Measurements from ENCODE around the gene NR1D2.
"Not testable (repeated sequence)": the region's sequence is repeated elsewhere in the genome, so short reads cannot be mapped to it uniquely, and the experiment has no call there.

Gene NR1D2

DNA sequence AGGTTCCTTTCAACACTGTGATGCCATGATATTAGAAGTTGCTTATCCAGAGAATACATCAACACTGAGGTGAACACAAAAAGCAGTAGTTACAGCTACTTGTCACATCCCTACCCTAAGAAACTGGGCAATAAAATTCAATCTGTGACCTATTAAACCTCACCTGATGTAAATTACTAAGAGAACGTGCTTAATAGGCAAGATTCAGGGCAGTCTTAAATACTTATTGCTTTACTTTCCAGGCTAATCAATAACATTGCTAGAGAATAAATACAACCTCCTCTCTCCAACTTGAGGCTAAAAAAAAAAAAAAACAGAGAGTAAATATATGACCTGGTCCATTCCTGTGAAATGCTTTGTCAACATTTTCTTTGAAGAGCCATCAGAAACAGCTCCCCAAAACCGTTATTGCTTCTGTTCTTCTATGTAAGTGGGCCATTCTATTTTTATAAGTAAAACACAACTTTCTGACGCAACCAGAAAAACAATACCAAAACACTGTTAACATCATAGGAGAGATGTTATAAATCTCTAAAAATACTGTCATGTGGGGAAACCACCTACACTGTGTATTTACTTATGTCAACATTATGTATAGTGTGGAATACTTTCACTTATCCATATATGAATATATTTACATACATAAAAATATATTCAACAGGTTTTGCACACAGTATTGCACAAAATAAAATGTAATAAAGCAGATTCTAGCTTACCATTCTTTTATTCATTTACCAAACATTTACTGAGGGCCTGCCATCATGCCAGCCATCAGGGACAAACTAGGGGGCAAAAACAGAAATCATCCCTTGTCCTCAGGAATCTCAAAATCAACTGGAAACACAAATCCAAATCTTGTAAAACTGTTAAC lies 31.0 kb upstream of the NR1D2 start:
- peak overlapping the region; percentile 7; the same call in 1 of the 2 replicates for H3K4me3 ChIP-seq (ENCODE audit: low read depth, low read length)
- DNase-seq (ENCODE audit: low read depth), result peak; percentile 37
- TF ChIP-seq, protein P1, sequence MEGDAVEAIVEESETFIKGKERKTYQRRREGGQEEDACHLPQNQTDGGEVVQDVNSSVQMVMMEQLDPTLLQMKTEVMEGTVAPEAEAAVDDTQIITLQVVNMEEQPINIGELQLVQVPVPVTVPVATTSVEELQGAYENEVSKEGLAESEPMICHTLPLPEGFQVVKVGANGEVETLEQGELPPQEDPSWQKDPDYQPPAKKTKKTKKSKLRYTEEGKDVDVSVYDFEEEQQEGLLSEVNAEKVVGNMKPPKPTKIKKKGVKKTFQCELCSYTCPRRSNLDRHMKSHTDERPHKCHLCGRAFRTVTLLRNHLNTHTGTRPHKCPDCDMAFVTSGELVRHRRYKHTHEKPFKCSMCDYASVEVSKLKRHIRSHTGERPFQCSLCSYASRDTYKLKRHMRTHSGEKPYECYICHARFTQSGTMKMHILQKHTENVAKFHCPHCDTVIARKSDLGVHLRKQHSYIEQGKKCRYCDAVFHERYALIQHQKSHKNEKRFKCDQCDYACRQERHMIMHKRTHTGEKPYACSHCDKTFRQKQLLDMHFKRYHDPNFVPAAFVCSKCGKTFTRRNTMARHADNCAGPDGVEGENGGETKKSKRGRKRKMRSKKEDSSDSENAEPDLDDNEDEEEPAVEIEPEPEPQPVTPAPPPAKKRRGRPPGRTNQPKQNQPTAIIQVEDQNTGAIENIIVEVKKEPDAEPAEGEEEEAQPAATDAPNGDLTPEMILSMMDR (IDR thresholded peaks at IDR 0.05; ENCODE audit: insufficient read depth, low read depth, low read length, missing control alignments), result no peak

- TF ChIP-seq, protein P1 (IDR thresholded peaks at IDR 0.05; ENCODE audit: insufficient read depth, low read depth, low read length, missing control alignments), result no peak
- no peak for DNase-seq (ENCODE audit: low read depth)
- peak overlapping the region; percentile 75 for H3K4me3 ChIP-seq (ENCODE audit: low read depth, low read length)
Measured at GRCh38 chr3:23915537-23916108, 29.5 kb upstream of the NR1D2 start.

- TF ChIP-seq, protein P1 (IDR thresholded peaks at IDR 0.05; ENCODE audit: insufficient read depth, low read depth, low read length, missing control alignments), result no peak
- H3K4me3 ChIP-seq (ENCODE audit: low read depth, low read length), result peak overlapping the region; percentile 75
- no peak for DNase-seq (ENCODE audit: low read depth)
Measured at GRCh38 chr3:23916152-23916885, 28.8 kb upstream of the NR1D2 start.

DNA sequence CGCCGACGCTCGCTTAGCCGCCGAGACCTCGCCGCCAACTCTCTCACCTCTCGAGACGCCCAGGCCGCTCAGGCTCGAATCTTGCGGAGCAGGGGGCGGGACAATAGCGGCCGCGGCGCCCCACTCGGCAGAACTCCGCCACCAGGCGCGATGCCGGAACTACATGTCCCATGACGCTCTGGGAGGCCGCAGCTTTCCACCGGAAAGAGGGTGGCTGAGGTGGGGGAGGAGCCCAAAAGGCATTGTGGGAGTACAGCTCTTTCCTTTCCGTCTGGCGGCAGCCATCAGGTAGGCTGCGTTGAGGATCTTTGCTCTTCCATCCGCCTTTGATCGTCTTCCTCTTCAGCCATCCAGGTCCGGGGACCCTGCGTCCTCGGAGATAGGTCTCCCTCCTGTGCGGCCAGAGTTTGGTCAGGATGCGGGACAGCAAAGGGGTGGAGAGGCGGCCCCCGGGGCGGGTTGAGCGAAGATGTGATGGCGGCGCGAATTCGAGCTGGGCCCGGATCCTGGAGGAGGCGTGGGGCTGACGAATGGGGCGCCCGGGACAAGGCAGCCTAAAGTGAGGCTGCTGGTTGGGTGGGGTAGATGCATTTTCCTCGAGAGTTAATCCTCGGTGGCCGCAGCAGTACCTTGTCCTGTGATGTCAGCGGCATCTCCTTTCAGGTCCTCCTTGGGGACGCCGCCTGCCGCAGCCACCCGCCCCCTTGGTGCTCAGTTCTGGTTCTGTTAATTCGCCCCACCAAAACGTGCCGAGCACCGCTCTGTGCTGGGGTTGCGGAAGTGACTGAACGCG lies 28.0 kb upstream of the NR1D2 start, which contains the start of the genes NKIRAS1 and RPL15:
NKIRAS1 (minus strand) TSS at position 105 of the 793 bp plus-strand sequence. CDS start 6,086 bp downstream, outside the sequence.
RPL15 (plus strand) TSS at position 247 of the 793 bp plus-strand sequence. CDS start 728 bp downstream, outside the sequence.
- H3K4me3 ChIP-seq (ENCODE audit: low read depth, low read length), result peak within 1 kb of the TSS; percentile 75
- peak; percentile 99 for DNase-seq (ENCODE audit: low read depth)
- TF ChIP-seq, protein P1 (IDR thresholded peaks at IDR 0.05; ENCODE audit: insufficient read depth, low read depth, low read length, missing control alignments), result peak; percentile 18

DNA sequence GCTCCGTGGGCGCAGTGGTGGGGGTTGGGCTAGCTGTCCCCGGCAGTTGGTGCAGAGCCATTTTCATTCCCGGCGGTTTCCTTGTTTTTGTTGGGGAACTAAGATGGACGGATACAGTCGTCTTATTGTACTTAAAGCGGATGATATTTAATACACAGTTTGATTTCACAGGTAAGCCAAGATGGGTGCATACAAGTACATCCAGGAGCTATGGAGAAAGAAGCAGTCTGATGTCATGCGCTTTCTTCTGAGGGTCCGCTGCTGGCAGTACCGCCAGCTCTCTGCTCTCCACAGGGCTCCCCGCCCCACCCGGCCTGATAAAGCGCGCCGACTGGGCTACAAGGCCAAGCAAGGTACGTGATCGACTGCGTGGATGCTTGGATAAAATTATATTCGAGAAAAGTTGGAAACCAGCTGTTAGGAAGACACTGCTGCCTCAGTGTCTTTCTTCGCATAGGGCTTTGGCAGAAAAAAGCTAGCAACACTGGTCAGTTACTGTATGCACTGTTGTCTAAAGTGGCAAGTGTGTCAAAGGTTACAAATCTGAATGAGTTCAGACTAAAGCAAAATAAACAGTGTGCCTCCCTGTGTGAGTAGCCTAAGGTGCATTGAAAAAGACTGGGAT lies 27.3 kb upstream of the NR1D2 start:
- peak overlapping the region; percentile 75 for H3K4me3 ChIP-seq (ENCODE audit: low read depth, low read length)
- DNase-seq (ENCODE audit: low read depth), result not testable (repeated sequence)

DNA sequence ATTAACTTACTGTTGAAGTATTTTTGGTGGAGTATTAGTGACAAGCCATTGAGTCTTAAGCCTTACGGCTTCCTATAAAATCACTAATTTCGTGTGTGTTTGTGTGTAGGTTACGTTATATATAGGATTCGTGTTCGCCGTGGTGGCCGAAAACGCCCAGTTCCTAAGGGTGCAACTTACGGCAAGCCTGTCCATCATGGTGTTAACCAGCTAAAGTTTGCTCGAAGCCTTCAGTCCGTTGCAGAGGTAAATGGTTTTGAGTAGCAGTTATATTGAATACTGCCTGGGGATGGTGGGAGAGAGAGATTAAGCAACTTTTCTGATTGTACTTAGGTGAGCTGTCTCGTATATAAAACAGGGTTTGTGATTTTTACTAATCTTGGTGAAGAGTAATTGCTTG lies 26.8 kb upstream of the NR1D2 start:
- H3K4me3 ChIP-seq (ENCODE audit: low read depth, low read length), result peak overlapping the region; percentile 75
- not testable (repeated sequence) for DNase-seq (ENCODE audit: low read depth)

DNA sequence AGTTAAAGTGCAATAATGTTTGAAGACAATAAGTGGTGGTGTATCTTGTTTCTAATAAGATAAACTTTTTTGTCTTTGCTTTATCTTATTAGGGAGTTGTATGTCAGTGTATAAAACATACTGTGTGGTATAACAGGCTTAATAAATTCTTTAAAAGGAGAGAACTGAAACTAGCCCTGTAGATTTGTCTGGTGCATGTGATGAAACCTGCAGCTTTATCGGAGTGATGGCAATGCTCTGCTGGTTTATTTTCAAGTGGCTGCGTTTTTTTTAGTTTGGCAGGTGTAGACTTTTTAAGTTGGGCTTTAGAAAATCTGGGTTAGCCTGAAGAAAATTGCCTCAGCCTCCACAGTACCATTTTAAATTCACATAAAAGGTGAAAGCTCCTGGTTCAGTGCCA lies 25.5 kb upstream of the NR1D2 start:
- TF ChIP-seq, protein P1 (IDR thresholded peaks at IDR 0.05; ENCODE audit: insufficient read depth, low read depth, low read length, missing control alignments), result no peak
- DNase-seq (ENCODE audit: low read depth), result no peak
- H3K4me3 ChIP-seq (ENCODE audit: low read depth, low read length), result no peak overlapping the region

Data from GM12865 (cell line).